Activated naive CD4-positive, alpha-beta T cell treated with Interleukin-2 at 50 U/mL for 16 hours (primary cell): ENCODE measurements around the gene ADGRV1.

Source experiments
- DNase-seq: peaks from one replicate; pipeline ENCODE4 v3.0.0-alpha.2; 2020

ADGRV1 gene

DNA sequence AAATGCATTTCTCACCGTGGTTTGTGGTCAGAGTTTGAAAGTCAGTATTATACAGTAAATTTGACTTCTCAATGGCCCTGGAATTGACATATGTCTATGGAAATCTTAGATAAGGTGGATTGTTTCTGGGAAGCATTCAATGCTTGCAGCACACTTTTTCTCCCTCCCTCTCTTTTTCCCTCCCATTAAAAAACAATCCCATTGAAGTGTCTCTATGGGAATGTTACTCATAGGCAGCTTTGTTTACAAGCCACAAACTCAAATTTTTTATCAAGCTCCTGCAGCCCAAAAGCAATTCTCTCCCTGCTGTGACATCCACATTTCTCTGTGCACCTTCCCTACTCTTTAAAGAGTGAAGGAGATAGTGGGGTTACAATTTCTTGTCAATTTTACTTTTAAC, 532.4 kb downstream of the ADGRV1 start:
- DNase-seq = no peak

DNA sequence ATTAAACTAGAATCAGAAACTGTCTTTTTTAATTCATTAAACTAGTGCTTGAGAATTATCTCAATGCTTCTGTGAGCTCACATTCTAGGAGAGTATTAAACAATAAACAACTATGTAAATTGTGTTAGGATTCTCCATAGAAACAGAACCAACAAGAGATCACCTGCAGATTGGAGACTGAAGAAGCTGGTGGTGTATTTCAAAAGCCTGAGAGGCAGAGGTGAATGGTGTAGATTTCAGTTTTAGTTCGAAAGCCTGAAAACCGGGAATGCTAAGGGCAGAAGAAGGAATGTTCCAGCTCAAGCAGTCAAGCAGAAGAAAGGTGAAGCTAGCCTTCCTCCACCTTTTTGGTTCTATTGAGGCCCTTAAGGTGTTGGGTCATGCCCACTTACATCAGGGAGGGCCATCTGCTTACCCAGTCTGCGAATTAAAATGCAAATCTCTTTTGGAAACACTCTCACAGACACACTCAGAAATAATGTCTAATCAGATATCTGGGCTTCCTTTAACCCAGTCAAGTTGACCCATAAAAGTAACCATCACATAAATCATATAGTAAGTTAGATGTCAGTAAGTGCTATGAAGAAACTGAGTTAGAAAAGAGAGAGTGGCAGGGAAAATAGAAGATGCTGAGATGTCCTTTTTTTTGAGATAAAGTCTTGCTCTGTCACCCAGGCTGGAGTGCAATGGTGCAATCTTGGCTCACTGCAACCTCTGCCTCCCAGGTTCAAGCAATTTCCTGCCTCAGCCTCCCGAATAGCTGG, 533.1 kb downstream of the ADGRV1 start:
- DNase-seq = no peak

DNA sequence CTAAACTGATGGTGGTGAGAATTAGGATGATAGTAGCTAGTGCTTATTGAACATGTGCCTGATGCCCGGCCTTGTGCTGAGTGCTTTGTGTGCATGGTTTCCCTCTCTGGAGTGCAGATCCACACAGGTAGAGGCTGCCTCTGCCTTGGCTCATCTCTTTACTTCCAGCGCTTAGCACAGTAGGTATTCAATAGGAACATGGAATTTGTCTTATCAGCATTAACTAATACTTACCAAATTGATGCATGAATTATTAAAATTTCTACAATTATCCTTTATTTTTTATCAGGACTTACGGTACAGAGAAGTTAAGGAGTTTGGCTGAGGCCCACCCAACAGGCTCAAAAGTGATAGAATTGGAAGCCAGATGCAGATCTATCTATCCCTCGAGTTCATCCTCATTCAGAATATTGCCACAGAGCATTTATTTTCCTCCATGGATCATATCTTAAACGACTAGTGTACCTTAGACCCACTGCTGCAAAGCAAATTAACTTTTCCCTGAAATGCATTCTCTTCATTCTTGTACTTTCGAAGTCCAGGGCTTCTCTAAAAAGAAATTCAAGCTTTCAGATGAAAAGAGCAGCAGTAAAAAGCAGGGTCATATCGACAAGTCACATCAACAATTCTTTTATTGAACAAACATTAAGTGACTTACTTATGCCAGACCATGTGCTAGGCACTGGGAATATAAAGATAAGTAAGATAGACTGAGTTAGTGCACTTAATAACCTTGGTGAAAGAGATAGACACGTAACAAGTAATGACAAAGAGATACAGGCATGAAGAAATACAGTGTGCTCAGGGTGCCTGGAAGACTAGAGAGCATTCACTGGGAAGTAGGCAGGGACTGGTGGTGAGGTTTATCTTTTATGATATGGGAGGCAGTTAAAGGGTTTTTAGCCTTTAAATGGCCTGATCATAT, 534.5 kb downstream of the ADGRV1 start:
- no peak for DNase-seq

DNA sequence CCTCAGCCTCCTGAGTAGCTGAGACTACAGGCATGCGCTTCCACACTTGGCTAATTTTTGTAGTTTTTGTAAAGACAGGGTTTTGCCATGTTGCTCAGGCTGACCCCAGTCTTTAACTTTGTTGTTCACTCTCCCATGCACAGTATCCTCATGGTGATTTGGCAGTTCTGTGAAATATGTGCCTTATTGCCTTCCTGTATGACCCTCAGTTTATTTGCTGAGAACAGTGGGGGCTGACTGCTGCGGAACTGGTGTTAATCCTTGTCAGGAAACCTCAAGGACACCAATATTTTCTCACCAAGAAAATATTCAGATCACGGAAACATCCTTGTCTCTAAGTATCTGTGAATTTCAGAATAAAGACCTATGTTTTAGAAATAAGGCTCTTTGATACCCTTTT, 536.7 kb downstream of the ADGRV1 start:
- DNase-seq = no peak

DNA sequence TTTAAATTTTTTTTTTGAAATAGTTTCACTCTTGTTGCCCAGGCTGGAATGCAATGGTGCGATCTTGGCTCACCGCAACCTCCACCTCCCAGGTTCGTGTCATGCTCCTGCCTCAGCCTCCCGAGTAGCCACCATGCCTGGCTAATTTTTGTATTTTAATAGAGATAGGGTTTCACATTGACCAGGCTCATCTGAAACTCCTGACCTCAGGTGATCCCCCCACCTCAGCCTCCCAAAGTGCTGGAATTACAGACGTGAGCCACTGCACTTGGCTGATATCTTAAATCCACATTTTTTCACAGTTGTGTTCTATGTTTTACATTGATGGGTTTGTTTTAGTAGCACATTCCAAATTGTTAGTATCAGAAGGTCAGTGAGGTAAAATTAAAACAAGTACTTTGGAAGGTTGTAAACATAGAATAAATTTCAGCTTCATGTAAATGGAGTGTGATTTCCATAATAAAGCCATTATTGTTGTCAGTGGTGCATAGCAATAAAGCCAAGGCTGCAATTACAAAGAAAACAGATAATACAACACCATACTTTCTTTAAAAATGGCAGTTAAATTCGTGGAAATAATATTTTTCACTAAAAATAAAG, 537.3 kb downstream of the ADGRV1 start:
- no peak for DNase-seq

DNA sequence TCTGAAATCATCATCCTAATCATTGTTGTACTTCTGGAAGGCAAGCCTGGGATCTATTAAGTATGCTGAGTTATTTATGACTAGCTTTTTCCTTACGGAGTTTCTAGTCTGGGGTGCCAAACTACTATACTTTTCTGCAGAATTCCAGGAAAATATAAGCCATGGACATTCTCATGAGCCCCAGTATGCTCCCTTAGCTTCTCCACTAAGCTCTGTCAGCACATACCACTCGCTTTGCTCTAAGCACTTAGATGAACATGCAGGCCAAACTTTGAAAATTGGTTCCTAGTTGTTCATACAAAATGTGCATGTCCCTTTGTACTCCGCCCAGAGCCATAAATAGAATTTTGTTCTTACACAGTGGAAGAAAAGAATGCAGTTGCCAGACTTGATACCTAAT, 539.9 kb downstream of the ADGRV1 start:
- DNase-seq = no peak

DNA sequence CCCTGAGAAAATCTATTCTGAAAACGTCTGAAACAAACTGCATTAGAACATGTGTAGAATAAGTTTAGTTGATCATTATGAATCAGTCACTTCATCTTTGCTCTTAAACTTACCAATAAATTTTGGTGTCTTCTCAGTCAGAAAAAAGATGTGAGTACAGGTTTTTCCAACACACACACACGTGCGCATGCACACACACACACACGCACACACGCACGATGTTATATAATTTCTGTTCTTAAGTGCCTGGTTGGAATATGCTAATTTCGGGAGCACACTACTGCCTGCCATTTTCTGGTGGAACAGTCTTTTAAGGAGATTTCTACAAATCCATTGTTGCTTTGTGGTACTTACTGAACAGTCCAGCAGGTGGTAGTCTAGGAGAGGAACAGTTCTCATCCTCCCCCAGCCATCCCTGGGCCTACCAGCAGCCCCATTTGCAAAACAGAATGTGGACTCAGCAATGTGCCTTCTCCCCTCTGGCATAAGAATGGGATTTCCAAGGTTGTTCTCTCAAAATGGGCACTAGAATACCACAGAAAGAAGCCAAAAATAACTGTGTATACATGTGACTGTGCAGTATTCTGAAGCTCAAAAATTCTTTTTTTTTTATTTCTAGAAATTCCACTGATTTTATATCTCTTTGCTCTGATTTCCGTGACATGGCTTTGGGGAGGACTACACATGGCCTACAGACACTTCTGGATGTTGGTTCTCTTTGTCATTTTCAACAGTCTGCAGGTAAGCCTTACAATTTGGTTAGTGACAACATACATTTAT, 543.2 kb downstream of the ADGRV1 start:
- DNase-seq = peak; percentile 36

DNA sequence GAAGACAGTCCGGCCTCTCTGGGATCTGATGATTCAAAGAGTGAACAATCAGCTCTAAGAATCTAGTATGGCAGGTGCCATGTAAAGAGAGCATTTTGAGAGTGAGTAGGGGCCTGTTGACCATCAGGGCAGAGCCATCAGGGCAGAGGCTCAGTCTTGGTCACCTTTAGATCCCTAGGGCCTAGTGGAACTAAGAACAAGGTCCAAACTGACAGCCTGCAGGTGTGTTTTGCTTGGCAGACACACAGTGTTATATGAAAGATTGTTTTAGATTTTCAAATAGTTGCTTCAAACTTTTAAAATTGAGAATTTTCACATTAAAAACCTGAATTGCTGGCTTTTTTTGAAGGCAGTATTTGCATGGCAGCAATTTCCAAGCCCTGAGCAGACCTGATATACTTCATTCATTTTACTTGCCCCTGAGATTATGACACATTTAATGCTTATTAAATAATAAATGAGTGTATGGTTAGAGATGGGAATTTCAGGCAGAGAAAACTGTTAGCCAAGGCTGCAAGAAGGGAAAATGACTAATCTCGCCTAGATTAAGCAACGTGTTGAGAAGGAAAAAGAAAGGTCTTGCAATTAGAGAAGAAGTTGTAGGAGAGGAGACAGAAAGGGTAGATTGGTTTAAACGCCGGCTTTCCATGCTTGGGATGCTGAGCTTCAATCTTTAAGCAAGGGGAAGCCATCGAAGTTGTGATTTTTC, 544.9 kb downstream of the ADGRV1 start:
- DNase-seq = no peak

DNA sequence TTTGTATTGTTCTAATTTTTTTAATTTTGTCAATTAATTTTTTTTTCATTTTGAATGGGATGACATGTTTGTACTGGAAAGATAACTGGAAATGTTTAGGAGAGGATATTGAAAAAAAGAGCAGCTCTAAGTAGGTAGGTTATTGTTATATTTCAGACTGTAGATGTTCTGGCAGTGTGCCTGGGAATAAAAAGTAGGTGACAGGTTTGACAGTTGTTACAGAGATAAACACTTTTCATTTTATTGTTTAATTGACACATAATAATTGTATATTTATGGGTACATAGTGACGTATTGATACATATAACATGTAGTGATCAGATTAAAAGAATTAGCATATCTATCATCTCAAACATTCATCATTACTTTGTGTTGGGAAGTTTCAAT, 545.5 kb downstream of the ADGRV1 start:
- no peak for DNase-seq

DNA sequence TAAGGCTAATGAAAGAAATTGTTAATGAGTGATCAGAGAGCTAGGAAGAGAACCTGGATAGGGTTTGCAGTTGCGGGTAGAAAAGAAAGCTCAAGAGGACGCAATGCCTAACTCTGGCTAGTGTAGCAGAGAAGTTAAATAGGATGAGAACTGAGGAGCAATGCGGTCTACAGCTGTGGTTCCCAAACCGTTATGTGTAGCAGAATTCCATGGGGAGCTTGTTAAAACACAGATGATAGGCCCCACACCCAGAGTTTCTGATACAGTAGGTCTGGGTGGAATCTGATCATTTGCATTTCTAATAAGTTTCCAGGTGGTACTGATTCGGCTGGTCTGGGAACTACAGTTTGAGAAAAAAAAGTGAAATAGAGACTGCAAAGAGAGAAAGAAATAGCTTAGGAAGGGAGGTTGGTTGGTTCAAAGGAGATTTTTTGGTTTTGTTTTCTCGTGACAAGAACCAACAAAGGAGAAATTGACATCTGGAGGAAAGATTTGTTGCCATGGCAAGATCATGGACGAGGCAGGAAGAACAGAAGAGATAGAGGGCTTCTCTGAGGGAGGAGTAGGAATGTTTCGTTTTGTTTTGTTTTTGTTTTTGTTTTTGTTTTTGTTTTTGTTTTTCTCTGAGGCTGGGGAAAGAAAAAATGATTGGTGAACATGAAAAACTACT, 548.4 kb downstream of the ADGRV1 start:
- DNase-seq = no peak

DNA sequence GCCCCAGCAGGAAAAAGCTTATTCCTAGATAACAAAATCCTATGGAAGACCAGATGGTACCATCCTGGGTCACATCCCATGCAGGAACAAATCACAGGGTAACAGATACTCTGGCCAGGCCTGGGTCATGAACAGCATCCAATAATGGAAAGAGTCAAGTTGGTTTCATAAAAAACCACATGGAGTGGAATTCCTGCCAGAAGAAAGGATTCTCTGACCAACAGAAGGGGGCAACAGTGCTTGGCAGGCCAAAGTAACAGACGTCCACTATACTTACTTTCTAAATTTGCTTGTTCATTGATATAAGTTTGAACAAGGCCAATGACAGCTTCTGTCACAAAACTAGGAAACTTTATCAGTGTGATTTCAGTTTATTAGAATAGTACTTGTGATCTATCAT, 551.0 kb downstream of the ADGRV1 start:
- DNase-seq = no peak

DNA sequence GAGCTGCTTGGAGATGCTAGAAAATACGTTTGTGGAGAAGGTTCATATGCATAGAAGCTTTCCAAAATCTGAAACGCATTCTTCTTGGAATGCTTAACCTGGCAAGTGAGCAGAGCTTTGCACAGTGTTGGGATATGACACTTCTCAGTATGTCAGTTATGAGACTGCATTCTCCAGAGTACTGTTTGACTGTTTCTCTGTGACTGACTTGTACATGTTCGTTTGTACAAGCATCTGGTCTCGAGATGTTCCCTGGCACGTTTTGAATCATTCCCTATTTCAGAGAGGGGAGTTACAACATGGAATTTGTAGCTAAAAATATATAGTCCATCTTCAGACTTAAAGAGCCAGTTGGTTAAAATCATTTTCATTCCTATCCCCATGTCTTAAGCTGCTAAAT, 552.1 kb downstream of the ADGRV1 start:
- no peak for DNase-seq

DNA sequence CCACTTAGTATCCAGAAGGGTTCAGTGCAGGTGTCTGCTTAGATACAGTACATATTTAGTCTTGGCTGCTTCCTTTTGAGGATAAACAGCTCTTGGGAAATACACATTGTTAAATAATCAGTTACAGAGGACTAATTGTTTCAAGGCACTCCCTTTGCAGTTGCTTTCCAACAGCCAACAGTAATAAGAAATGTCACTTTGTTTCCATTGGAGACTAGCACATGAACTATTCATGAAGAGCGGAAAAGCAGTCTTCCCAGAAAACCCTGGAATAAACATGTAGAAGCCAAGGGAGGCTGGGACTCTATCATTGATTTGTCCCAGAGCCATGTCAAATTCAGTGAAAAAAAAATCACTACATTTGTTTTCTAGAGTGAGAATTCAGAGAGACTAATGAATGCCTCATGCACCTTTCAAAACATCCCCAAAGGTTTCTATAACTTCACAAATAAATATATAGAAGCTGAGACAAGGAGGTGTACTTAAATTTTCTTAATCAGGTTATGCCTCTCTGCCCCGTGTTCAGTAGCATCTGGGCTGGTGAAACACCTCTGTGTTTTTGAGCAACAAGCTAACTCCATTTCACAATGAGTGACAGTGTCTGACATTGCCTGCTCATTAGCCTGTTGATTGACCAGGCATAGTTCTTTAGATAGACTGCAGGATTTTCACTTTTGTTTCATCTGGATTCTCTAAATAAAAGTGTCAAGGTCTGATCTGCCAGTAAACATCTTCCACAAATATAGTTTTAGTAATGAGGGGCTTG, 553.1 kb downstream of the ADGRV1 start:
- DNase-seq = no peak

DNA sequence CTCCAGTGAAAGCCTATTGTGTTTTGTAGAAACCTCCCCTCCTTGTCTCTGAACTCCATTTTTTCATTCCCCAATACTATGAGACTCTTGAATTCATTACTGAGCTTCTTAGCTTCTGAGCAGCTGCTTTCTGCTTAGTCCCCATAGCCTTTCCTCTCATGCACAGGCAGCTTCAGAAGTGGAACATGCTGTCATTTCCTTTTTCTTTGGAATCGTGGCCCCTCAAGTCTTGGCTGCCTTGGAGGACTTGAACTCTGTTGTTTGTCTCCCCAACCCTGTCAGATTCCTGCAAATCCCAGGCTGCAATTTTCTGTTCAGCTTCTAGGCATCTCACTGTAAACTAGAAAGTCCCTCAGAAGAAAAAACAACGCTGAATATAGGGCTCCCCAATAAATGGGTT, 556.1 kb downstream of the ADGRV1 start:
- no peak for DNase-seq

DNA sequence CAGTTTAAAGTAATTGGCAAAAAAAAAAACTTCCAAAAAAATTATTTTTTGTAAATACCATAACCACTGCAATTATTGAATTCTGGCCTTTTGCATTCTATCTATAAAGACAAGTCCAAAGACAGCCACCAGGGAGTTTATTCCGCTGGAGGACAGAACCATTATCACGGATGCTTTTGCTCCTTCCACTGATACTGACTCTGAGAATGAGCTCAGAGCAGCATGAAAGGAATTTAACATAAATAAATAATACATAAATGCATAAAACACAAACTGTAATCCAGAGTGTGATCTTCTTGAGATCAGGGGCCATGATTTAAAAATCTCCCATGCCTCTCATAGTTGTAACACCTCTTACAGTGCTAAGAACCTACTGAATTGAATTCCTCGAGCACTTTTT, 559.8 kb downstream of the ADGRV1 start:
- no peak for DNase-seq

DNA sequence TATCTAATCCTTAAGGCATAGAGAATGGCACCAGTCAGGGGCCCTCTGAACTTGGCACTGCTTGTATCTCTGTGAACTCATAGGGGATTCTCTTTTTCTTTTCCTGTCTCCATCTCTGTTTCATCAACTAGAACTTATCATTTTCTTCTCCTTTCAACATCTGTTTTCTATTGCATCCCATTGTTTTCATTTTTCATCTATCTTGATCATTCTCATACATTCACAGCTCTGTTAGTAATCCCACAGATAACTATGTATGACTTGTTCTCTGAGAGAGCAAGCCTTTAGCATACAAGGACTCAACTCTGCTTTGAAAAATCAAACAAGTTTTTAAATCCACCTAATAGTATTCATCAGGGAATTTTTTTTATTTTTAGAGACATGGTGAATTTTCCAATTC, 560.2 kb downstream of the ADGRV1 start:
- no peak for DNase-seq

DNA sequence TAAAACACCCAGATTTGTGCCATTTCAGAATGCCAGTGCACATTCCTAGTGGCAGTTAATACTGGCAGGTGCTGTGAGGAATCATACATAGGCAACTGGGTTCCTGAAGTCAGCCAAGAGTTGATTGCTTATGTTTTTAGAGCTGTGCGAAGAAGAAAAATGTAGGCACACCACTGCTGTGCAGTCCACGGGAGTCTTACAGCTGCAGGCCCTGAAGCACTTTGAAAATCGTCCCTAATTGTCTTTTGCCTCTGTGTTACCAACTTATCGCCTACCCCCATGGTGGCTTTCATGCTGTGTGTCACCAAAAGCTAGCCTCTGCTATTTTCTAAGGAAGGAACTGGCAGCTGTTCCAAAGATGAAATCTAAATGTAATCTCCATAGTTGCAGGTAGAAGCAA, 560.6 kb downstream of the ADGRV1 start:
- DNase-seq = no peak

DNA sequence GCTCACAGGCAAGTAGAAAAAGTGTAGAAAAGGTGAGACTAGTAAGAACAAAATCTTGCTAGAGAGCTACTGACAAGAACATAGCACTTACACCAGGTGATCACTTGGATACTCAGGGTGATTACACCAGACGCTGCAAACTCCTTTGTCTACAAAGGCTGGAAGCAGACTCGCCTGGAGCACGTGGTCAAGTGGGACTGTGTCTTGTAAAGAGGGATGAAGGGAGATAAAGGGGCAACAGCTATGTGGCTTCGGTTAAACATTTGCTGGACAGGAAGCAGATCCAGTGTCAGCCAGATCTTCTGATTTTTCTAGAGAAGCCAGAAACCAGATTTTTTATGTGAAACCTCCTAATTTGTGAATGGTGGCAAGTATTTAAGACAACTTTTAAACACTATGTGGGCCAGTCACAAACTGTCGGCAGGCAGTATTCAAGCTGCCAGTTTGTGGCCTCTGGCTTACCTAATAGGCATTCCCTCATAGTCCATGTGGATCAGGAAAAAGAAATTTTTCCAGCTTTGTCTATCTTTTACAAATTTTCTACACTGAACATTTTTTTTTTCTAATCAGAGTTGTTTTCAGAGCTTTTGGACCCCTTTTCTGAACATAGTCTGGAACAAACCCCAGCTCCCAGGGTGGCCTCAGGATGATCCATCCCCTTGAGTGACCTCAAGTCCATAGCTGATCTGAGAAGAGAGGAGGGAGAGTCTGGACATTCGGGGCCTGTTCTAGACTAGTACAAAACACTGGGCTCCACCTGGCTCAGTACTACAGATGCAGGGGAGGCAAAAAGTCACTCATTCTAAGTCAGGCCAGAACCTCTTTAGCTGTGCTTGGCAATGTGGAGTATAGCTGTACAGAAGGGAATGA, 561.6 kb downstream of the ADGRV1 start:
- no peak for DNase-seq

DNA sequence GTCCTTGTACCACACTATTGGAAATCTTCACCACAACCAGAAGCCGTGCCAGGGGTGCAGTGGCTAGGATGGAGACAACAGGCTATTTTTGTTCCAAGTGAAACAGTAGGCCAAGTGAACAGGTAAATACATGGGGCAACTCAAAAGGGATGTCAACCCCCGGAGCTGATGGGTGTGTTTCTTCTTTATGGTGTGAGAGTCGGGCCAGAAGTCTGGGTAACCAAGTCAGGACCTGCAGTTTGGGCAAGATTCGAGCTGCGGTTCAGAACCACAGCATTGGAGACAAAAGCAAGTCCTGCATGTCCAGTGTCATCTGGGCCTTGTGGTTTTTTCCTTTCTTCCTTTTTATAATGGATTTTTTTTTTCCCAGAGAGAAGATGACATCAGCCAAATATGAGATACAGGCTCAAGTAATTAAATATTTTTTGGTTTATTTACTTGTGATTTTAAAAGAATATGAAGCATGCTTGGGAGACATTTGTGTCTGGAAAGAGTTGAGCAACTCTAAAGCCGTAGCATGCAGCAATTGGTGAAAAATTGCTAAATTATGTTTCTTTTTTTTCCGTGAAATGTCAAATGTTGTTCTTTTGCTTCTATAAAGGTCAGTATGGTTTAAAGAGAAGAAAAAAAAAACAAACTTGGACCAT, 562.9 kb downstream of the ADGRV1 start:
- DNase-seq = no peak
